ENCODE measurements around the gene ASAP3.
A peak's percentile ranks its signal among the peaks of the same experiment; 100 is the strongest.

Gene ASAP3

DNA sequence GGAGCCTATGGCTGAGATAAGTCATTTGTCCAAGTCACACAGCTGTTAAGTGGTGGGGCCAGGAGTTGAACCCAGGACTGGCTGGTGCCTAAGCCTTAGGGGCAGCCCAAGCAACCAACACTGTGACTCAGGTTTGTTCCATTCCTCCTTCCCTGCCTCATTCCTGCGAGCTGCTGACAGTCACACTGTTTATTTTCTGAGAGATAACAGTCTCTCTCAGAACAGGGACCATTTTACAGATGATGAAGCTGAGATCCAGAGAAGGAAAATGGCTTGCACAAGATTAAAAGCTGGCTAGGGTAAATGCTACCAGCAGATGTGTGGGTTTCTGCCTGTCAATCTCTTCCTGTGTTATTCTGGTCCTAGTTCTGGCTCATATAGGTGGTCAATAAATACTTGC lies 35.1 kb downstream of the ASAP3 start:
- DNase-seq: no peak

DNA sequence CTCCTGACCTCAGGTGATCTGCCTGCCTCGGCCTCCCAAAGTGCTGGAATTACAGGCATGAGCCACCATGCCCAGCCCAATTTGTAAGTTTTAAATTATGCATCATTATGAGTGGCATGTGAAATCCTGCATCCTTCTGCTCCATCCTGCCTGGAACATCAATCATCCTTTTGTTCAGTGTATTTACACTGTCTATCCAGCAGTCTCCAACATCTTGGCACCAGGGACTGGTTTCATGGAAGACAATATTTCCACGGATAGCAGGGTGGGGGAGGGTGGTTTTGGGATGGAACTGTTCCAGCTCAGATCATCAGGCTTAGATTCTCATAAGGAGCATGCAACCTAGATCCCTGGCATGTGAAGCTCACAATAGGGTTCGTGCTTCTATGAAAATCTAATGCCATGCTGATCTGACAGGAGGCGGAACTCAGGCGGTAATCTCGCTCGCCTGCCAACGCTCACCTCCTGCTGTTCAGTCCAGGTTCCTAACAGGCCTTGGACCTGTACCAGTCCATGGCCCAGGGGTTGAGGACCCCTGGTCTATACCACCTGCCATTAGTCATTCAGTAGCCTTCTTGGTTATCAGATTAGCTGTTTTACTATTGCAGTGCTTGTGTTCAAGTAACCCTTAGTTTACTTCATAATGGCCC lies 37.2 kb downstream of the ASAP3 start:
- DNase-seq: peak; percentile 87 to 90

DNA sequence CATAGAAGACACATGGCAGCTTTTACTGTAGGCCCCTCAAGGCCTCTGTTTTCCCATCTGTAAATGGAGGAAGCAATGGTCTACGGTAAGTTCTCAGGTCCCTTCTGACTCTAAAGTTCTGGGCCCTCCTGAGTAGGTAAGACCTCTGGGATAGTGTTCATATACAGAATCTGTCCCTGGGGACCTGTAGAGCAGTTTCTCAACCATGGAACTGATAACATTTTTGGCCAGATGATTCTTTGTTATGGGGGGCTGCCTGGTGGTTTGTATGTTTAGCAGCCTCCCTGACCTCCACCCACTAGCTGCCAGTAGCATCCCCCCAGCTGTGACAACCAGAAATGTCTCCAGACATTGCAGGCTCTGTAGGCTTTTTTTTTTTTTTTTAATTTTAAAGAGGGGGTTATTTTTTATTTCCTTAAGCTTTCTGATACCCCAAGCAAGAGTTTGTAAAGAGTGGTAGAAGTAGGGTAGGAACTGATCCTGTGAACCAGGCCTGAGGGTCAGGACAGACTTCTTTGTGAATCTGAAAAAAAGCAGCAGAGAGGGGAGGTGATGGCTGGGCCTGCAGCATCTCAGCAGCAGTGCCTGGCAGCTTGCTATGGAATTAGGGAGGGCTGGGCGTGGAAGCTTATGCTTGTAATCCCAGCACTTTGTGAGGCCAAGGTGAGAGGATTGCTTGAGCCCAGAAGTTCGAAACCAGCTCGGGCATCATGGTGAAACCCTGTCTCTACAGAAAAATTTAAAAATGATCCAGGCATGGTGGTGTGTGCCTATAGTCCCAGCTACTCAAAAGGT lies 39.2 kb downstream of the ASAP3 start:
- DNase-seq: no peak

DNA sequence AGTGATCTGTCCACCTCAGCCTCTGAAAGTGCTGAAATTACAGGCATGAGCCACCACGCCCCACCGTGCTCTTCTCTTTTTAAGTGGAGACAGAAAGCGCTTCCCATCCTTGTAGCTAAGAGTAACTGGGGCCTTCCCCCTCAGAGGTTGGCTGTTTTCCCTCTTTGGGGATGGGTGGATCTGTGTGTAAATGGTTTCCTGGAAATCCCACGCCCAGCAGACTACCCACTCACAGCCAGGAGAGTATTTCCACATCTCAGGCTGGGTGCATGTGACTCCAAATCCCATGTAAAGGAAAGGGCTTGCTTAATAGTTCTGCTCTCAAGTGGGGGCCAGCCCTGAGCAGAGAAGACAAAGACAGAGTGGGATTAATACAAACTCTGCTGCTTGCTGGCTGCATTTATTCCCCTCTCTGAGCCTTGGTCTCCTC lies 39.9 kb downstream of the ASAP3 start:
- DNase-seq: no peak

DNA sequence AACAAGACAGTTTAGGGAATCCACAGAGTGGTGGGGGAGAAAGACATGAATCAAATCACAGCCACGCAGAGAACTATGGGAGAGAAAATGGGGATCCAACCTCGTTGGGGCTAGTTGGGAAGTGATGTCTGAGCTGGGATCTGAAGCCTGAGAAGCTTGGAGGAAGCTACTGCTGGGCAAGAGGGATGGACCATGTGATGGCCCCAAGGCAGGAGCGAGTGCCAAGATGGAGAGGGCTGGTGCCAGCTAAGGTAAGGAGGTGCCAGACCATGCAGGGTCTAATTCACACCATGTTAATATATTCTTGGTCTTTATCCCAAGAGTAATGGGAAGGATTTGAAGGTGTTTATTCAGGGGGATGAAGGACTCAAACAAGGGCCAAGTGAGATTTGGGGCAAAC lies 41.2 kb downstream of the ASAP3 start:
- peak in 1 of 2 experiments; percentile 44 for DNase-seq

DNA sequence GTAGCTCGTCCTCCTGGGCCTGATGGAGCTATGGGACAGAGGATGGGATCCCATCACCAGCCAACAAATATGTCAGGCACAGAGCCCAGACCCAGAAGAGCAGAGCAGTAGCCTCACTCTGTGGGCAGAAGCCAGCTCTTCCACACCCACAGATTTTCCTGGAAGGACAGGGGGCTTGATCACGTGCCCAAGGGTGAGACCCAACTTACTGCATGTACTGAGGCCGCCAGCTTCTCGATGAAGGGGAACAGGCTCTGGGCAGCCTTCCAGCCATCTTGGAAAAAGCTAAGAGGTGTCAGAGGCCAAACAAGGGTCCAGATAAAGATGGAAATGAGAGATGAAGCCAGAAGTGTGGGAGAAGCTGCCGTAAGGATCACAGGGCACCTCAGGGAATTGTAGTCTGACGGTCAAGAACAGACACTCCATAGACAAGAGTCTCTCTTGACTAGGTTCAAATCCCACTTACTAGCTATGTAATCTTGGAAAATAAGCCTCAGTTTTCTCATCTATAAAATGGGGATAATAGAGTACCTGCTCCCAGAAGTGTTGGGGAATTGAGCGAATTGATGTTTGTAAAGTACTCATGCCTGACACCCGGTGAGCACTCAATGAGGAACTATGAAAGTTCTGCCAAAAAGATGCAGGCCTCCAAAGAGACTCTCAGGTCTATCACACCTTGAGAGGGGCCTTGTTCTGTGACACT lies 42.4 kb downstream of the ASAP3 start:
- no peak for DNase-seq

DNA sequence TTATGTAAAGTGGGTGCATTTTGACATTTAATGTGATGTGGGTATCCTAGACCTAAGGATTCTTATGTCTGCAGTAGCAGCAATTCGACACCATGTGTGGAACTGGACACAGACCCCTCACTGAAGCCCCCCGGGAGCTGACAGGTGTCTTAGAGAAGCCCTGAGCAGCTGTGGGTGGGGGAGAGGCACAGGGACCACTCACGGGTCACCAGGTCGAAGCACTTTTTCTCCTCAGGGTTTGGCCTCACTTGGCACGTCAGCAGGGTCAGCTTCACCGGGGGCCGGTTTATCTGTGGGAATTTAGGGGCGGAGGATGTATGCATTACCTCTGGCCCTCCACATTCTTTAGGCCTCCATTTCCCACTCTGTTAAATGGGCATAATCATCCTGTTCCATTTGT lies 45.4 kb downstream of the ASAP3 start:
- no peak for DNase-seq

DNA sequence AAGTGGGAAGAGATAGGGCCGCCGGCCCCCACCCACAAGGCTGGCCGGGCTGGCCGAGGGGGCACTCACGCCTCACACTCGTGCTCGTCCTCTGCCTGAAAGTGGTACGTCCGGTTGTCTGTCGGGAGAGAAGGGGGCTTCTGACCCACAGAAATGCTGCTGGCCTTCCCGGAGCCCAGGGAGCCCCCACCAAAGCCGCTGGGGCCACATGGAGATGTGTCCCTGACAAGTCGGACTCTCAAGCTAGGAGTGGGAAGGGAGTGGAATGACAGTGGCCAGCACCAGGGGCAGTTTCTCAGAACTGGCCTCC lies 46.7 kb downstream of the ASAP3 start:
- no peak for DNase-seq

DNA sequence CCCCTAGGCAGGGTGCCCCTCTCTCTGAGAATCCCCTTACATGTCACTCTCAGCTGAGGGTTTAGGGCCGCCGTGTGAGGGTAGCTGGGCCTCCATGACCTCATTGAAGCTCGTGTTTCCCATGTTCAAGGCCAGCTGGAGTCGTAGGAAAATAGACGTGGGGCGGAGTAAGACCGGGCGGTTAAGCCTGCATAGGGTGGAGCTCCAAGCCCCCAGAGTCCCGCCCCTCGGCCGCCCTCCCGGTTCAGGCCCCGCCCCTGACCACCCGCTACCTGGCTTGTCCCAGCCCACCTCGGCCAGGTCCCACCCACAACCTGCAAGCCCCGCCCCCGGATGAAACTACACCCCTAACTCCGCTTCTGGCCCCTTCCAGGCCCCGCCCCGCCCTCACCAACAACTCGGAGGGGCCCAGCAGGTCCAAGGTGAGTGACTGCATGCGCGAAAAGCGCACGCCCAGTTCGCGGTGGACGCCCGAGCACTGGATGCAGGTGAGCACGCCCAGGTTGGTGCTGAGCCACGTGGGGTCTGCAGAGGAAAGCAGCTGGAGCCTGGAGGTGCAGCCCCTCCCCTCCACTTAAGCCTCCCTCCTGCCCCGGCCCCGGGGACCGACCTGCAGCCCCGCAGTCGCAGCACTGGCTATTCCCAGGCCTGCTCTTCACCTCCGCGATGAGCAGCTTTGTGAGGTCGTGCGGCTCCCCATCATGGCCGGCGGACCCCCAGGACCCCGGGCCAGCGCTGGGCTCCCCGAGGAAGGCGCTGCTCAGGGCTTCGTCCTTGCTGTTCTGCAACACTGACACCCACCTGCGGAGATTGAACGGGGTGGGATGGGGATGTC lies 47.2 kb downstream of the ASAP3 start:
- no peak for DNase-seq

DNA sequence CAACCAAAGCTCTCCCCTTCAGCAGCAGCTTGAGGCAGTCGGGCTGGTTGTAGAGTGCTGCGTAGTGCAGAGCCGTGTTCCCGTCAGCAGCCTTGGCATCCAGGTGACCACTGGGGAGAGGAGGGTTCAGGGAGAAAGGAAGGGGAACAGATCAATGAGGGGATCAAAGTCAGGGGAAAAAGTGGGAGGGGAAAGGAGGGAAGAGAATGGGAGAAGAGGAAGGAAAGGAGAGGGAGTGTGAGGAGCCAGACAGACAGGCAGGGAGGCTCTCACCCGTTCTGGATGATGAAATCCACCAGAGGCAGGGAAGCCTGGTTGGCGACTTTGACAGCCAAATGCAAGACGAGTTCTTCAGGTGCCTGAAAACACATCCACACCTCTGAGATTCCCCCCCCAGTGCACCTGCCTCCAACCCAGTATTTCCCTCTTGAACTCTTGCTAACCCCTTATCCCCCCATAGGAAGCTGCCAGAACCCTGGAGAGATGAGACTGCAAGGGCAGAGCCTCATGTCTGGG lies 49.7 kb downstream of the ASAP3 start:
- no peak for DNase-seq

DNA sequence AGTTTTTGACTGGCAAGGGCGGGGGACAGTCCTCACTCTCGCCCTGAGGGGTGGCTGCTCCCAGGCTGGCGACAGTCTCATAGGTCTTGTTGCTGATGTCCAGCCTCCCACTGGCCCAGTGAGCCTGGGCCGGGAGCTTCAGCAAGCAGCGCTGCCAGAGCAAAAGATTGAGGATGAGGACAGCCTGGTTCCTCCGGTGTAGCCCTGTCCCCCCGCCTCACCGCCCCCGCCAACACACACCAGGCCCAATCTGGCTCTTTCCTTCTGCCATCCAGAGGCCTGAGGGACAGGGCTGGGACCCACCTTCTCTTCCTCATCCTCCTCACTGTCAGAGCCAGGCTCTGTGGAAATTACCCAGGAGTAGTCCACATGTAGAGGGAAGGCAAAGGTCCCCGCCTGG lies 50.9 kb downstream of the ASAP3 start:
- DNase-seq: no peak

DNA sequence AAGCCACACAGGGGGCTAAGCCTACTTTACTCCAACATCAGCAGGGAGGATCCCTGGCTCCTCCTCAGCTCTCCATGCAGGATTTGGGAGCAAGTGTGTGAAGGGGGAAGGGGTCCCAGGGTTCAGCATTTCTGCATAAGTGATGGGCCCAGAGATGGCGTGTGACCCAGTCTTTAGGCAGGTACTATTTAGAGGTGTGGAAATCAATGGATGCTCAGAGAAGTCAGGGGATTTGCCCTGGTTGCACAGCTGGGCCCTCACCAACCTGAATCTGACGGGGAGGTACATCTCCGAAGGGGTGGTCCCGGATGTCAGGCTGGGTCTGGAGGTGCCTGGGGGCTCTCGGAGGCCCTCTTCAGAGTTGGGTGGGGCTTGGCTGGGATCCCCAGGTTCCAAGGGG lies 52.5 kb downstream of the ASAP3 start:
- no peak for DNase-seq

DNA sequence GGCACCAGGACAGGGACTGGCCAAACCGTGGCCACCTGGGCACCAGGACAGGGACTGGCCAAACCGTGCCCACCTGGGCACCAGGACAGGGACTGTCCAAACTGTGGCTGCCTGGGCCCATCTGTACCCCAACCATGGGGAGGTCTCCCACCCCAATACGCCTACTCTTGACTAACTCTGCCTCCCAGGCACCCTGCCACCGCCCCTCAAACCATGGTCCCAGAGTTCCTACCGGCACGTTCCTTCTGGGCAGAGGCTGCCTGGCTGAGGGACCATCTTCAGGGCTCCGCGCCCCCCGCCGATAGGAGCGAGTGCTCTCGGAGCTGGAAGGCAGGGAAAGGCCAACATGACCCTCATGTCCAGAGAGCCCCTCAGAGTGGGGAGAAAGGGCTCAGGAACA lies 53.2 kb downstream of the ASAP3 start:
- DNase-seq: no peak

DNA sequence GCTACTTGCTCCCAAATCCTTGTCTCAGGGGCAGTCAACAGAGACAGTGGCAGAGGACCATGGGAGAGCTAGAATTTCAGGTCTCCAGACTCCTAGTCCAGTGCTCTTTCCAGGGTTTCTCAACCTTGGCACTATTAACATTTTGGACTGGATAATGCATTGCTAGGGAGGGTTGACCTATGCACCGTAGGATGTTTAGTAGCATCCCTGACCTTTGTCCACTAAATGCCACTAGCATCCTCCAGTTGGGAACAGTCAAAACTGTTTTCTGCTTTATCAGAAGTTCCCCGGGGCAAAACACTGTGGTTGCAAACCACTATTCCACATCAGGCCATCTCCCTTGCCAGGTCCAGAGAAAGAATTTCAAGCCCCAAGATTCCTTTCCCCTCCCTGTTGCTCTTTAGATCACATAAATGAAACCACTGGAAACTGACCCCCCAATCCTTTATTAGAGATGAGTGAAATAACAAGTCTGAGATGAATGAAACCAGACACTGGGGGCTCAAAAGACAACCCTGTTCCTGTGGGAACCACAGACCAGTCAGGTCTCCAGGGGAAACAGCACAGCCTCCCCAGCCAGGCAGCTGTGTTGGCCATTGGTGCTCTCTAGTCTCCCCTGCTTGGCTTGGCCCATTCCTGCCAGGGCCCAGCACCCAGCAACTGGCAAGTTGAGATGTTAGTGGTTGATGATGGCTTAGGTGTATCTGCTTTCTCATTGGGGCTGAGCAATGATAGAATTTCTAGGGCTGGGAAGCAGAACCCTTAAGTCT lies 55.7 kb downstream of the ASAP3 start:
- no peak for DNase-seq

DNA sequence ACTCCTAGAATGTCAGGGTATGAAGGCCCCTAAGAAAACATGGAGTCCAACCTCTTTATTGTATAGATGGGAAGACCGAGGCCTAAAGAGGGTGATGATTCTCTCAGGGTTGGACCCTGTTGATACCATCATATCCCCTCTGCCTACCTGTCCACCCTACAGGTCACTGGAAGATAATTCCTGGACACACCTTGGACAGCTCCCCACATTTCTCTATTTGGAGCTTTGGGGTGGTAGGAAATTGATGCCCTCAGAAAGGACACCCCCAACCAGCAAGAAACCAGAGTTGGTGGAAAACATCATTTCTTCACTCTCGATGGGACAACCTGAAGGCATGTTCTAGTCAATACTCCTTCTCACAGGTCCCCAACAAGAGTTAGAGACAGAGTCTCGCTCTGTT lies 56.4 kb downstream of the ASAP3 start:
- no peak for DNase-seq

DNA sequence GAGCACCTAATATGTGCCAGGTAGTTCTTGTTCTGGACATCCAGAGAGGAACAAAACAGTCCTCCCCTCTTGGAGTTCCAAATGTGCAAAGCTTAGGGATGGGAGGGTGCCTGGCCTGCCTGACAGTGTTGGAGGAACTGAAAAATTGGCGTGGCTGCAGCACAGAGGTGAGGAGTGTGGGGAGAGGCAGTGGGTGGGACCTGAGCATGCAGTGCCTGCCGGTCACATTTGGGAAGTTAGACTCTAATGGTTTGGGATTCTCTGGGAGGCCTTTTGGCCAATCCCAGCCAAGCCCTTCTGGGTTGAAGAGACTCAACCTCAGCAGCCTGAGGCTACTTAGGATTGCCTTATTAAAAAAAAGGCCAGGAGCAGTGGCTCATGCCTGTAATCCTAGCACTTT lies 57.2 kb downstream of the ASAP3 start:
- no peak for DNase-seq

DNA sequence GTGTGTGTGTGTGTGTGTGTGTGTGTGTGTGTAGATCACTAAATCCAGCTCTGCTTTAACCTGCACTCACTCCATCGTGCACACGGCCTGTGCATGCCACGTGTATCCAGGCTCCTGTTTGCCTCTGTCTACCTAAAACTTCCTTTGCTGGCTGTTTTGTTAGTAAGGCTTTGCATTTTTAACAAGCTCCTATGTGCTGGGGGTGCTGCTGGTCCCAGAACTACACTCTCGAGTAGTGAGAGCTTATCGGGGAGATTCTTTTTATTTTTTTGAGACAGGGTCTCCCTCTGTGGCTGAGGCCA lies 58.8 kb downstream of the ASAP3 start:
- DNase-seq: no peak

DNA sequence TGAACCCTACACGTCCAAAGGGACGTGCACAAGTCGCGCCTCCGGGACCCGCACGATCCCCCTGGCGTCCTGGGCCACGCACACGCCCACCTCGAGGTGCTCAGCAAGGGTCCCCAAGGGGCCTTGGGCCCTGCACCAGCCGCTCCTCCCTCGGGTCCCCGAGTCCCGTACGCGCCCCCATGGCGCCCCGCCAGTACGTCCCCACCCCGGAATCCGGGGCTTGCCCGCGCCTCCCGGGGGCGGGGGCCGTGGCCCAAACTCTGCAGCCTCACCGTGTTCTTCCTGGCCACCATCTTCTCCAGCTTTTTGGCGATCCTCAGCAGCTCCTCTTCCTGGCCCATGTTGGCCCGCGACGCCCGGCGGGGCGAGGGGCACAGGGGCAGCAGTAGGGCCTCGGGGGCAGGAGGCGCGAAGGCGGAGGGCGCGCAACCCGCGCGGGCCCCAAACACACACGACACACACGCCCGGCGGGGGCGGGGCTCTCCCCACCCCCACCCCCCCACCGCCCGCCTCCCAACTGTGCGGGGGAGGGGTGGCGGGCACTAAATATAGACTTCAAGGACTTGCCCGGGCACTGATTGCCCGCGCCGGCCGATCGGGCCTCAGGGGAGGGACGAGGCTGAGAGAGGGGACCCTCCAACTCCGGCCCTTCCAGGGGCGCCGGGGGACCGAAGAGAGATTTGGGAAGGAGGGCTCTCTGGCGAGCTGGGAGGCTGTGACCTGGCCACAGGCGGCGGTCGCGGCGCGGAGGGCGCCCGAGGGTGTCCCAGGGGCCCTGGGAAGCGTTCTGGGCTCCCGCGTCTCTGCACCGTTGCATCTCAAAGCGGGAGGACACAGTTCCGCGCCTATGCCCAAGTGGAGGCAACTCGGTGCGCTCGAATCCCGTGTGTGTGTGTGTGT lies 59.4 kb downstream of the ASAP3 start, which contains the start of gene TCEA3:
Gene TCEA3, minus strand, starts transcription at position 456 of the 900 bp plus-strand sequence. Its CDS starts 115 bp downstream, at position 341.
- no peak for DNase-seq

DNA sequence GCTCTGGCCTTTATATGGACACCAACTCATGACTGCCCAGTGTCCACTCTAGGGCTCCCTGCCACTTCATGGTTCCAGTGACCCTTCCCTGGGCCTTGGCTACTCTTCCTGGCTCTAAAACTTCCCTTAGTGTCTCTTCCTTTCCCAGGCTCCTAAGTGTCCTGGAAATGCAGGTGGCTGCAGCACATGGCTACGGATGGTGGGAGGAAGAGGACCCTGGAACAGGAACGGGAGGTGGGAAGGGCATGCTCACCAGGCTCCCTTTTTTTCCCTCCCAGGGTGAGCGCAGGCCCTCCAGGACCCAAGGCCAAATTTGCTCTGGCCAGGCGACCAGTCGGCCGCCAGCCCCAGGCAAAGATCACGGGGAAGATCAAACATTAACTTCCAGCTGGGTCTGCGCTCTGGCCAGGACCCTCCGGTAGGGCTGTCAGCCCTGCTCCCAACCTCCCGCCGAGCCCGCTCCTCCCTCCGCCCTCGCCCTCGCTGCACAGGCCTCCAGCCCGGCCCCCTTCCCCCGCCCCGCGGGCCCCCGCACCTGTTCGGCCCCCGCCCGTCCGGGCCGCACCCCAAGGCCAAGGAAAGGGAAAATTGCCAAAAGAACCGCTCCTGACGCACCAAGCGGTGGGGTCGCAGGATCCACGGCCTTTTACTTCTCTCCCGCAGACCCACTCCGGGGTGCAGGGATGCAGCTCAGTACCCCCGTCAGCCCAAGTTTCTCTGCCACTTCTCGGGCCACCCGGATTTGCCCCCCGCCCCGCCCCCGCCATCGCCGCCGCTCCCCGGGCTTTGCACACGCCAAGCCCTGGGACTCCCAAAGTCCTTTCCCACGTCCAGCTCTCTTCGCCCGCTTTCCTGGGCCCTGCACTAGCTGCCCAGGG lies 60.3 kb downstream of the ASAP3 start:
- DNase-seq: no peak

DNA sequence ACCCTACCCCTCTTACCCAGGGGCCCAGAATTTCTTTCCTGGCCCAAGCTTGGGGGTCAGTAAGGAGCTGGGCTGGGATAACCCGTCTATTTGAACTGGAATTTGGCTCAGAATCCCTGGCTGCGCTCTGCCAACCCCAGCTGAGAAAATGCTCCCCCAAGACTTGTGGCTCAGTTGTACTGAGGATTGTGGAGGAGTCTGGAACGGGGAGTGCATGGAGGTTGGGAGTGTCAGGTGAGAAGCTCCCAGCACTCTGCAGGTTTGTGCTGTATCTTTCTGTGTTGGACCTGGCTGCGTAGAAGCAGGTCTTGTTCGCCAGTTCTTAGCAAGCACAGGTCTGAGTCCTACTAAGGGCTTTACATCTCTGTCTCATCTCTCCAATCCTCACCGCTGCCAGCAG lies 61.0 kb downstream of the ASAP3 start:
- no peak for DNase-seq
